GM12865 (cell line): ENCODE measurements around the gene PSMF1.

Source experiments
- DNase-seq: peaks from one replicate; pipeline ENCODE4 v3.0.0; 2010; ENCODE audit warnings: low read depth
- H3K4me3 ChIP-seq: 2 replicates; pipeline ENCODE4 v1.5.1; 2011; ENCODE audit warnings: mild to moderate bottlenecking, low read depth, low read length, control low read depth
- CTCF ChIP-seq: IDR thresholded peaks from 2 replicates; pipeline ENCODE4 v1.5.1; 2011; ENCODE audit warnings: low read length, control low read depth, low read depth, inconsistent platforms; ENCODE audit not compliant: insufficient read depth; ENCODE audit errors: missing control alignments

The PSMF1 gene

GRCh38 chr20:1105599-1106194, 12.7 kb upstream of the PSMF1 start:
- no peak for DNase-seq
- TF ChIP-seq CTCF, result no peak

GRCh38 chr20:1107176-1107575, 11.2 kb upstream of the PSMF1 start:
- no peak for DNase-seq
- H3K4me3 ChIP-seq, result no peak overlapping the region
- TF ChIP-seq CTCF, result no peak

More at GRCh38 chr20:1105599-1106194, 12.7 kb upstream of the PSMF1 start:
- H3K4me3 ChIP-seq, result no peak overlapping the region

GRCh38 chr20:1108437-1108920, 9.9 kb upstream of the PSMF1 start:
- no peak overlapping the region for H3K4me3 ChIP-seq
- peak; percentile 55 for DNase-seq
- TF ChIP-seq CTCF, result peak; percentile 92

DNA sequence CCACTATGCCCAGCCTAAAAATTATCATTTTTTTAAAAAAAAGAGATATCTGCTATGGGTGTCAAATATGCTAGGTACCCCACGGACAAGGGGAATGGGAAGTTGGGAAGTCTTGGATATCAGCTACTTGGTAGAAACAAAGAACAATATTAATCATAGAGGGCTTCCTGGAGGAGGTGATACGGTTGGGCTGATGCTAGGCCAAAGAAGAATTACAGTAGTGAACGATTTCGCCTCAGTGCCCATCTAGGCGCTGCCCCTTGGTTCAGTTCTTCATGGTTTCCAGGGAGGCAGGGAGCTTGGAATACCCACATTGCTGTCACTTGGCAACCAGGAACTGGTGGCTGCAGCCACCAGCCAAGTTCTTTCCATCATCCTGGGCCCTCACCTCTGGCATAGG, 5.5 kb upstream of the PSMF1 start:
- H3K4me3 ChIP-seq, result no peak overlapping the region
- no peak for DNase-seq
- TF ChIP-seq CTCF, result no peak

DNA sequence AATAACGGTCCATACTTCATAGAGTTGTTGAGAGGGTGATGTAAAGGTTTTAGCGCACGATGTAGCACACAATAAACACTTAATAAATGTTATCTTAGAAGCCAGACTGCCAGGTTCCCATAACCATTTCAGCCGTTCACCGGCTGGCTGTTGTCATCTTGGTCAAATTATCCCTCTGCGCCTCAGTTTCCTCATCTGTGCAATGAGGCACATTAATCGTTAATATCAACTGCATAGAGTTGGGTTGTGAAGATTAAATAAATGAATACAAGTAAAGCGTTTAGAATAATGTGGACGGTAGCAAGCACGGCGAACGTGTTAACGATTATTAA, 432 bp upstream of the PSMF1 start:
- peak overlapping the region; percentile 71 for H3K4me3 ChIP-seq
- DNase-seq, result no peak
- TF ChIP-seq CTCF, result no peak

DNA sequence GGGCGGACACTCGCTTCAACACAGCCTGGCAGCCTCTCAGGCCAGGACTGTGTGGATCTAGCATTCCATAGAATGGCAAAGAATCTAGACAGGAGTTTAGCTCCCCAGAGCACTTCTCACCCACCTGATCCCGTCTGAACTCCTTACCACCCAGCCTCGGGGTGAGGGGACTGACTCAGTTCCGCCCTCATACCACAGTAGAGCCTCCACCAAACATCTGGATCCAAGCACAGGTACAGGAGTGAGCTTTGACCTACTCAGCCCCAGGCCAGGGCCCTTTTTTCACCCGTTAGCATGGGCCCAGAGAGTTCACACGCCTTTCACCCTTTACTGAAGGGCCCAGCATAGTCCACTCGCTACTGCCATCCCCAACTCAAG, 715 bp downstream of the PSMF1 start:
- peak overlapping the region; percentile 71 for H3K4me3 ChIP-seq
- DNase-seq, result no peak
- no peak for TF ChIP-seq CTCF

DNA sequence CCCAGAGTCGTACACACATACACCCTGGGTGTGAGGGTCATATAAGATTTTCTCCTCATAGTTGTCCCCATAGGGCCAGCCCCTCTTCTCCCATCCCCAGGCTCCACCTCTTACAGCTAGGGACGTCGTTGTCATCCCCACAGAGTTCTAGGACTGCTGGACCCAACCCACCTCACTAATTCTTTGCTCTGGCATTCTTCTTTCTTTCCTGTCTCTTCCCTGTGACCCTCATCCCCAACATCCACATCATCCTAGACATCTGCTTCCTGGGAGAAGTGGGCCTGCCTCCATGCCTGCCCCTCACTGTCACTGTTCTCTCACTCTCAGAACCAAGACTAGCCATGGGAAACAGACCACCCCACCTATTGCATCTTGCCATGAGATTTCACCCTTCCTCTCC, 1.1 kb downstream of the PSMF1 start:
- H3K4me3 ChIP-seq, result peak overlapping the region; percentile 71
- no peak for TF ChIP-seq CTCF
- DNase-seq, result no peak
